GM19240 (cell line): ENCODE measurements around the gene PPFIA3.
A peak's percentile ranks its signal among the peaks of the same experiment; 100 is the strongest.
"Not testable (repeated sequence)": the region's sequence is repeated elsewhere in the genome, so short reads cannot be mapped to it uniquely, and the experiment has no call there.

ENCODE experiments used
- DNase-seq: peaks from one replicate; pipeline ENCODE4 v3.0.0; 2011; ENCODE audit warnings: low spot score; ENCODE audit not compliant: insufficient read length

The PPFIA3 gene

DNA sequence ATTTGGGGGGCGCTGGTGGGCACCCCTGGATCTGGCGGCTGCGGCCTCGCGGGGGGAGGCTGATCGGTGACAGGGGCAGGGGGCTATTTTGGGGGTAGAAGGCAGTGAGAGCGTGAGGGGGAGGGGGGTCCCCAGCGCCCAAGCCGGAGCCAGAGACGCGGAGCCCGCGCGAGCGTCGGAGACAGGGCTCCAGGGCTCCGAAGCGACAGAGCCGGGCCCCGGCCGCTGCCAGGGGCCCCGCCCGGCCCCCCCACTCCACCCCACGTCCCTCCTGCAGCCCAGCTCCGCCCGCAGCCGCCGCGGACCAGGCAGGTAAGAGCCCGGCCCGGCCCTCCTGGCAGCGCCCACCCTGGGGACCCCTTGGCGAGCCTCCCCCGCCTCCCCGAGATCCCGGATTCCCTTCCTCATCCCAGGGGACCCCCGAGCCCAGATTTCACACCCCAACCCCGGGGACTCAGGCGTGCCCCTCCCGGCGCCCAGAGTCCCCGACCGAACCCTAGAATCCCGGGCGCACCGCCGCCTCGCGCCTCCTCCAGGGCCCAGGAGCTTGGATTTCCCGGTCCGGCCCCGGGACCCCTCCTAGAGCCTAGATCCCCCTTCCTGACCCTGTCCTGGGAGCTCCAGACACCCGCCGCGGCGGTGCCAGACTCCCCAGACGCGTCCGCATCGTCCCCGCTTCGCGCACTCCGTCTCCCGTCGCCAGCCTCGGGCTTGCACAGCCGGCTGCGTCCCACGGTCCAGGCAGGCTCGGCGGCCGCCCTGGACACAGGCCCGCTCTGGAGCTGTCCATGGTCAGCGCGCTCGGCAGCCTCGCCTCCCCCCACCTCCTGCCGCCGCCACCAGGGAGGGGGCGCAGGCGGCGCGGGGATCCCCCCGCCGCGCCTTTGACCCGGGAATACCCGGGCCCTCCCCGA is at the start of gene PPFIA3:
Gene PPFIA3 (plus strand): TSS at position 134 of the 914 bp plus-strand sequence. CDS start 8,330 bp downstream, outside the sequence.
- DNase-seq = no peak

DNA sequence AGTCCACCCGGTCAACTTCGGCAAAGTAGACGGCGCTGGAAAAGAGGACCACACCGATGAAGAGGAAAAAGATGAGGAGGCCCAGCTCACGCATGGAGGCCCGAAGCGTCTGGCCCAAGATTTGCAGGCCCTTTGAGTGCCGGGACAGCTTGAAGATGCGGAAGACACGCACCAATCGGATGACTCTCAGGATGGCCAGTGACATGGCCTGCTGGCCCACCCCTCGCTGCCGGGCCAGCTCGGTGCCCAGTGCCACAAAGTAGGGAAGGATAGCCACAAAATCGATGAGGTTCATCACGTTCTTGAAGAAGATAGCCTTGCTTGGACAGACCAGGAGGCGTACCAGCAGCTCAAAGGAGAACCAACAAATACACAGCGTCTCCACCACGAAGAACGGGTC is 48.9 kb upstream of the PPFIA3 start:
- DNase-seq = no peak

DNA sequence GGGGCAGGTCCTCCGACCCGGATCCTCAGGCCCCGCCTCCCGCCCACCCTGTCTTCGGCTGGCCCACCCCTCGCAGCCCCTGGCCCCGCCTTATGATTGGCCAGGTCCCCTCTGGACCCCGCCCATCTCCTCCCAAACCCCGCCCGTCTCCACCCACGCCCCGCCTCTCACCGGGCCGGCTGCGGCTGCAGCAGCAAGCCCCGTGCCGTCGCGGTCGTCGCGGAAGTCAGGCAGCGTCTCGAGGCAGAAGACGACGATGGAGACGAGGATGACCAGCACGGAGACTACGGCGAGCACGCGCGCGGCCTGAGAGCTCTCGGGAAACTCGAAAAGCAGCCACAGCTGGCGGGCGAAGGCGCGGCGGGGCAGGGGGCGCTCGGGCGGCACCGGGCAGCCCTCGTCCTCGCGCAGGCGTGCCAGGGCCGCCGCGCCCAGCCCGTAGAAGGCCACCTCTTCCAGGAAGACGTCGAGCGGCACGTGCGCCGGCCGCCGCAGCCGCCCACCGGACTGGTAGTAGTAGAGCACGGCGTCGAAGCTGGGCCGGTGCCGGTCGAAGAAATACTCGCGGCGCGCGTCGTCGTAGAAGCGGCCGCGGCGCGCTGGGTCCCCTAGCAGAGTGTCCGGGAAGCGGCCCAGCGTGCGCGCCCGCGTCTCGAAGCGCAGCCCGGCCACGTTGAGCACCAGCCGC is 47.3 kb upstream of the PPFIA3 start:
- no peak for DNase-seq

DNA sequence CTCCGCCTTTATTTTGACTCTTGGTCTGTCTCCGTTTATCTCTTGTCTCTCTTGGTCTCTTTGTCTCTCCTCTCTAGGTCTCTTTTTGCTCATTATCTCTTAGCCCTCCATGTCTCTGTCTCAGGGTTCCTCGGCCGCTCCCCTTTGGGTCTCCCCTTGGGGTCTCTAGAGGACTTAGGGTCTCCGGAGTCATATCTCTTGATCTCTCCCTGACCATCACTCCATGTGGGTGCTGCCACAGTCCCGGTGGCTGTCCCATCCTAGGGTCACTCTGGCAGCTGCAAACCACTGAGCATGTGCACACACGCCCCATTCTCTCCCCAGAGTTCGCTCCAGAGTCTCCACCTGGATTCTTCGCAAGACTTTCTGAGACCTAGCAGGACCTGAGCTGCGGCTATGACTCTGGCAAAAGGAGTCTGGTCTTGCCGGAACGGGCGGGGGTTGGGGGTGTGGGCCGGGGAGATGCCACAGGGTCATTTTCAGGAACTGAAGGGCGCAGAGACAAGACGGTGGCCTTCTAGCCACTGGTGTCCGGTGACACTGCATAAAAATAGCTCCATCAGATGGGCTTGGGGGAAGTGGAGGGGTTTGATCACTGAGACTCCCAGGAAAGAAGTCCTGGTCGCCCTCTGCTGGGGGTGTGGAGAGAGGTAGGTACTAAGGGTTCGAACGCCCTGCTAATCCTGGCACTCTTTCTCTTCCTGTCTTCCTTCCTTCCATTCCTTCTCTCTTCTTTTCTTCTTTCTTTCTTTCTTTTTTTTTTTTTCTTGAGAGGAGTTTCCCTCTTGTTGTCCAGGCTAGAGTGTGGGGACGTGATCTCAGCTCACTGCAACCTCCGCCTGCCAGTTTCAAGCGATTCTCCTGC is 45.6 kb upstream of the PPFIA3 start:
- no peak for DNase-seq

DNA sequence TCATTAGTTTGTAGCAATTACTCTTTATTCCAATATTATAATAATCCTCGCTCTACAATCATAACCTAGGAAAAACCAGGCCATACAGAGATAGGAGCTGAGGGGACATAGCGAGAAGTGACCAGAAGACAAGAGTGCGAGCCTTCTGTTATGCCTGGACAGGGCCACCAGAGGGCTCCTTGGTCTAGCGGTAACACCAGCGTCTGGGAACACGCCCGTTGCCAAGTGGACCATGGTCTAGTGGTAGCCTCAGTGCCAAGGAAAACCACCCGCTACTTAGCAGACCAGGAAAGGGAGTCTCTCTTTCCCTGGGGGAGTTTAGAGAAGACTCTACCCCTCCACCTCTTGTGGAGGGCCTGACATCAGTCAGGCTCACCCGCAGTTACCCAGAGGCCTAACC is 44.5 kb upstream of the PPFIA3 start:
- DNase-seq = not testable (repeated sequence)

DNA sequence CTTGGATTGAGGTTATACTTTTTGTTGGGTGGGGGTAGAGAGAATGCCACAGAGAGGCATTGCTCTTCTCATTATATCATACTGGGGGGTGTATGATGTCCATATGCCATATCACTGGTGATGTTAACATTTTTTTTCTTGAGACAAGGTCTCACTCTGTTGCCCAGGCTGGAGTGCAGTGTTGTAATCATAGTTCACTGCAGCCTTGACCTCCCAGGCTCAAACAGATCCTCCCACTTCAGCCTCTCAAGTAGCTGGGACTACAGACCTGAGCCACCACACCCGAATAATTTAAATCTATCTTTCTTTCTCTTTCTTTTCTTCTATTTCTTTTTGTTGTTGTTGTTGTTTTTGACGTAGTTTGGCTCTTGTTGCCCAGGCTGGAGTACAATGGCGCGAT is 39.0 kb upstream of the PPFIA3 start:
- no peak for DNase-seq

DNA sequence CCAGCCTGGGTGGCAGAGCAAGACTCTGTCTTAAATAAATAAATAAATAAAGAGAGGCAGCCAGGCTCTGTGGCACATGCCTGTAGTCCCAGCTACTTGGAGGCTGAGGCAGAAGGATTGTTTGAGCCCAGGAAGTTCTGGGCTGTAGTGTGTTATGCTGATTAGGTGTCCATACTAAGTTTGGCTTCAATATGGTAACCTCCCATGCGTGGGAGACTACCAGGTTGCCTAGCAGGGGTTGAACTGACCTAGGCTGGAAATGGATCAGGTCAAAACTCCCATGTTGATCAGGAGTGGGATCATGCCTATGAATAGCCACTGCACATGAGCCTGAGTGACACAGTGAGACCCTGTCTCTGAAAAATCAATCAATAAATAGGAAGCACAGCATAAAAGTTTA is 38.1 kb upstream of the PPFIA3 start:
- DNase-seq = no peak

DNA sequence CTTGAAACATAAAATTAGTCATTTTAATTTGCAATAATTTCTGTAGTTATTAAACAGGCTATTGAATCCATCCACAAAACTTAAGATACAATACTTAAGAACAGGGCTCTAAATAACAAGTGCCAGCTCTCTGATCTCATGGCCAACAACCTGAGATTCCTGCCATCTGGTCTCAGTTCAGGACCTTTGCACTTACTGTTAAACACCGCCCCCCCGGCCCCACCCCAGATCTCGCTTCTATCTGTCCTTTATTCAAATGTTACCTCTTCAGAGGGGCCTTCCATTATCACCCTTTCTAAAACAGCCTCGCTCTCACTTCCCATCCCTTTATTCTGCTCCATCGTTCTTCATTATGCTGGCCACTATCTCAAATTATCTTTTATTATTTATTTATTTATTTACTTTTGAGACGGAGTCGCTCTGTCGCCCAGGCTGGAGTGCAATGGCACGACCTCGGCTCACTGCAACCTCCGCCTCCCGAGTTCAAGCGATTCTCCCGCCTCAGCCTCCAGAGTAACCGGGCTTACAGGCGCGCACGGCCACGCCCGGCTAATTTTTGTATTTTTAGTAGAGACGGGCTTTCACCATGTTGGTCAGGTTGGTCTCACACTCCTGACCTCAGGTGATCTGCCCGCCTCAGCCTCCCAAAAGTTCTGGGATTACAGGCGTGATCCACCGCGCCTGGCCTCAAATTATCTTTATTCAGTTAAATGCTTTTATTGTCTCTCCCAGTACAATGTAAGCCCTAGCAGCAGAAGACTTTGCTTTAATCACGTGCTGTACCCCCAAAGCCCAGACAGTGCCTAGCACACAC is 34.9 kb upstream of the PPFIA3 start:
- DNase-seq = no peak

DNA sequence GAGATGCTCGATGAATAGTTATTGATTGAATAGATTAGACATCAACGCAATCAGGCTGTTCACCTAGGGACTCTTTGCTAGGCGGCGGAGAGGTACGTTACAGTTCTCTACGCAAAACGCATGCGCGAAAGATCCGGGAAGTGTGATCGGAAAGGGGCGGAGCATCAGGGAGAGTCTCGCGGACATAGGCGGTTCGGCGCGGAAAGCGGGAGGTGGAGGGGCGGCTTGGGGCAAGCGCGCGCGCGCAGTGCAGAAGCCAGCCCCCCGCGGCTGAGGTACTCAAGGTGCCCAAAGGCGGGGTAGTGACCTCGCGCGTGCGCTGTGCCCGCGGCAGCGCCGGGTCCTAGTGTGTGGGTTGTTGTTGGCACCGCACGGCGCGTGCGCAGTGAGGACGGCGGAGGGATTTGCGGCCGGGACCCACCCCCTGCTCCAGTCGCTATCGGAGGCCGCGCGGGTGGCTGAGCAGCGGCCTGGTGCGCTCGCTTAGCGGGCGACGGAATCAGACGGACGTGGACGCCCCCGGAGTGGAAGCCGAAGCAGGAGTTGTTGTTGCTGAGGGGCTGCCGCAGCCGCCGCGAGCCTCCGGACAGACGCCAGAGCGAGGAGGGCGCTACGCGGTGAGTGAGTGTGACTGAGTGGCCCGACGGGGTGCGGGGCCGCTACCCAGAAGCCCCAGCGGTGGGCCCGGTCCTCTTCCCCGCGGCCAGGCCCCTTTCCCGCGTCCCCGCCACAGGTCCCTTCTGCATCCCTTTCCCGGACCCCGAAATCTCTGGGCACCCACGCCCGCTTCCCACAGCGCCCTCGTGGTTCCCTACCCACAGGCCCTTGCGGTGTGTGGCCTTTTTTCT is 34.1 kb upstream of the PPFIA3 start, which contains the start of gene SNRNP70:
Gene SNRNP70 (plus strand): TSS at position 432 of the 848 bp plus-strand sequence. CDS start 964 bp downstream, outside the sequence.
- DNase-seq = peak; percentile 96

DNA sequence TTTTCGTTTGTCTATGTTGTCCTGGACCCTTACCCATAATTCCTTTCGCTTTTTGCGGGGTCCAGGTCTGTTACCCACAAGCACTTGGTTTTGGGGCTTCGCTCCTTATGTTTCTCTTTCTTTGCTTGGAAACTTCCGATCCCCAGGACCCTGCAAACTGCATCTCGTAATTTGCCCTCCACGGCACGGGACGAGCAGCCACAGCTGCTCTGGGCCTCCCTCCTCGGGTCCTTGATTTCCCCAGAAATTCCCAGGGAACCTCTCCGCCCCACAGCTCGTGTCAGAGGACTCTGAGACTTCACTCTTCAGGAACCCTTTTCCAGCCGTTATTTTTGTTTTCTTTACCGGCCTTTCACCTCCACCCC is 33.5 kb upstream of the PPFIA3 start:
- DNase-seq = no peak

DNA sequence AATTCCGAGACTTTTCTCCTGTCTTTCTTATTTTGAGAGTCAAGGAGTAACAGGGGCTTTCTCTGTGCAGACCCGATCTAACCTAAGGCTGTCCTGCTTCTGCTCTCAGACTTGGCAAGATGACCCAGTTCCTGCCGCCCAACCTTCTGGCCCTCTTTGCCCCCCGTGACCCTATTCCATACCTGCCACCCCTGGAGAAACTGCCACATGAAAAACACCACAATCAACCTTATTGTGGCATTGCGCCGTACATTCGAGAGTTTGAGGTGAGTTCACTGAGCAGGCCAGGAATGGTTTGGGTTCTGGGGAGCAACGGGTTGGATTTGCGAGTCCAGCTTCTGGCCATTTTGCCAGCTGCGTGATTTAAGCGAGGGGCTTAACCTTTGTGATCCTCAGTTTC is 33.0 kb upstream of the PPFIA3 start:
- no peak for DNase-seq

DNA sequence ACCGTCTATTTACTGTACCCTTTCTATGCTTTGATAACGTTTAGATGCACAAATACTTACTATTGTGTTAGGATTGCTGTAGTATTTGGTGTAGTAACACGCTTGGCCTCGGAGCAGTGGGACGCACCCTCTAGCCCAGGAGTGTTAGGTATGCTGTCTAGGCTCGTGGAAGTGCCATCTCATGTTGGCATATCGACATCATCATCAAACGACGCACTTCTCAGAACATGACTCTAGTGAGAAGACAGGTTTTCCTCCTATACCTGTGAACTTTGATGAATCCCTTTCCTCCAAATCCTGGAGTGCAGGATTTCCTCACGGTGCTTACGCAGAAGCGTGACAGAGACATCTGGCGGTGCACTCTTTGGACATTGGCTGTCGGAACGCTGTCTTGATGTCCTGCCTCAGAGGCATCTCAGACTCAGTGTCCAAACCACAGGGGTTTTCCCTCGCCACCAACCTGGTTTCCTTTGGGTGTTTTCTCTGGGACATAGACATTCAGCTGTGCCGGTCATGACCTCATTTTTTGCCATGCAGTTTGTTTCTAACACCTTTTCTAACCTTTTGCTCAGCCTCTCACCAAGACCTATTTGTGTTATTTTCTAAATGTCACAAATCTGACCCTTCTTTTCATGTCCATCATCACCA is 27.8 kb upstream of the PPFIA3 start:
- no peak for DNase-seq

DNA sequence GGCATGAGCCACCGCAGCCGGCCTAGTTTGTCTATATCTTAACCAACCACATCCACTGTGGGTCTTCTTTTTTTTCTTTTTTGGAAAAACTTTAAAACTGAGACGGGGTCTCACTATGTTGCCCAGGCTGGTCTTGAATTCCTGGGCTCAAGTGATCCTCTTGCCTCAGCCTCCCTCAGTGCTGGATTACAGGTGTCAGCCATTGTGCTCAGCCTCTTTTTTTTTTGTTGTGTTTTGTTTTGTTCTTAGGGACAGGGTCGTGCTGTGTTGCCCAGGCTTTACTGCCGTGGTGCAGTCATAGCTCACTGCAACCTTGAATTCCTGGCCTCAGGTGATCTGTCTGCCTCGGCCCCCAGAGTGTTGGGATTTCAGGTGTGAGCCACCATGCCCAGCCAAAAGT is 26.7 kb upstream of the PPFIA3 start:
- no peak for DNase-seq

DNA sequence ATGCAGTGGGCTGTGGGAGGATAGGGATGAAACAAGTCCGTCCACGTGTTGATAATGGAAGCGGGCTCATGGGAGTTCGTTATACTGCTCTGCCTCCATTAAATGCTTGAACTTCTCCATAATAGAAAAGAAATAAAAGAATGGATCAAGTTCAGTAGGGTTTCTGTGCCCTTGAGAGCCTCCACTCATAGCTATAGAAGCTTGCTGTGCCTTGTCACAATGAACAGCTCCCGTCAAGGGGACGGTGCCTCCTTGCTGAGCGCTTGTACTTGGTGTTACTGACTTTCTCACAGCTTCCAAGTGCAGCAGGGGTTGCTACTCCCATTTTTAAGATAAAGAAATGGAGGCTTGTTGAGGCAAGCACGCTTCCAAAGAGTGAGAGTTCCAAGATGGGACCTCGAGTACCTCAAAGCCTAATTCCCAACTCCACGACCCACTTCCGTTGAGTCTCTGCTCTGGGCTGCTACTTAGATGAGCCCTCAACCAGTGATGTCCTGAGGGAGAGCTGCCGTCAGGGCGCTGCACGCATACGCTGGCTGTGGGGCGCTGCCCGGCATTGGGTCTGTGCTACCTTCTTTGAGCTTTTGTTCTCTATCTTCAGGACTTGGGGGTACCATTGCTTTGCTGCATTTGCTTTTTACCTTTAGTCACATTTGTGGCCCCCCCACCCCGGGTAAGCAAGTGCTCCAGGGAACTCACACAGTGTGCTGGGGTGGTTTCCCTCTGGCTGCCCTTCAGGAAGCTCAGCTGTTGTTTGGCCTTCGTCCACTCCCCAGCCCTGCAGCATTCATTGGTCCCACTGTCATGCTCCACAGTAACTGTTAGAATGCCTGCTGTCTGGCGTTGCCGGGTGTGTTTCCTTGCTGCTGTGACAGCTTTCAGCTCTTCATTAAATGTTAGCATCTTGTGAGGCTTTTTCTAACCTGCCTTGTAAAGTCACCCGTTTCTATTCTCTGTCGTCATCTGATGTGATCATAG is 24.6 kb upstream of the PPFIA3 start:
- no peak for DNase-seq

DNA sequence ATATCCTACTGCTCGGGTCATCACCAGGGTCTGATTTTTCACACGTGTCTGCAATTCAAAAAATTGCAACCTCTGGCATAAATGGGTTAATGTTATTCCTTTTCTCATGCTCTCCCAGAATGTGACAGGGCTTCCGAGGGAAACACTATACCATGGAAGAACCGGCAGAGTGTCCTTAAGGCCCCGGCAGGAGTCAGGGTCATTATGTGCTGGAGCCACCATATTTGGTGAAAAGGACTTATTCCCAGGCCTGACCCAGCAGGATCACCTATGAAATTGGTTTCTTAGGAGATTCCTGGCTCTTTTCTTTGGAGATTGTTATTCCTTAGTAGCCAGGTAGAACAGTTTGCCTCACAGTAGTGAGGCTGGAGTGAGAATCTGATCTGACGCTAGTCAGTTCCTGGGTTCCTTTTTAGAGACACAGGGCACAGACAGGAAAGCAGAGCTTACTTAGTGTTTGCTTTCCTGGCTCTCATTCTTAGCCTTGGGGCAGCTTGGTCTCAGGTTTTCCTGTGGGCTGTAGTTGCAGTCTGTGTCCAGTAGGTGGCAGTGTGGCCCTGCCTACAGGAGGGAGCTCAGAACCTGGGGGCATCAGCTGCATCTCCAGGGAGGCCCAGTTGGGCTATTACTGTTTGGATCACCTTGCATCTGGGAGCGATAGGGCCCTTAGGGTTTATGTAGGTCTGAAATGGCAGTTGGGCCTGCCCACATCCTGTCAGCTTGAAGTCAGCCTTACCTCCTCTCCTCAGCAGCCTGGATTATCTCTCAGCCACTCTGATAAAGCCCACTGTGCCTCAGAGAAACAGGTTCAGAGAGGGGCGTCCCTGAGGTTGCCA is 21.7 kb upstream of the PPFIA3 start:
- DNase-seq = peak; percentile 84

DNA sequence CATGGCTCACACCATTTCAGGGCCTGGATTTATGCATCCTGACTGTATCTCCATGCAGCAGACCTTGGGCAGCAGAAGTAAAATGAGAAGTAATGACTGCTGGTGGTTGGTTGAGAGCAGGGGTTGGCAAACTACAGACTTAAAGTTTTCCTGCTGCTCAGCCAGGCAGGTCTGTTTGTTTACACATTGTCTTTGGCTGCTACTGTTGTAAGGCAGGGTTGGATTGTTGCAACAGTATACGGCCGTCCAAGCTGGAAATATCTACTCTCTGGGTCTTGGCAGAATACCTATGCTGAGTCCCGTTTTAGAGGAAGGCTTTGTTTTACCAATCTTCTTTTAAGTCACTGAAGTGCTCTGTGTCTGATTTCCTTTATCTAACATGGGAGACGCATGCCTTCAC is 20.5 kb upstream of the PPFIA3 start:
- DNase-seq = no peak

DNA sequence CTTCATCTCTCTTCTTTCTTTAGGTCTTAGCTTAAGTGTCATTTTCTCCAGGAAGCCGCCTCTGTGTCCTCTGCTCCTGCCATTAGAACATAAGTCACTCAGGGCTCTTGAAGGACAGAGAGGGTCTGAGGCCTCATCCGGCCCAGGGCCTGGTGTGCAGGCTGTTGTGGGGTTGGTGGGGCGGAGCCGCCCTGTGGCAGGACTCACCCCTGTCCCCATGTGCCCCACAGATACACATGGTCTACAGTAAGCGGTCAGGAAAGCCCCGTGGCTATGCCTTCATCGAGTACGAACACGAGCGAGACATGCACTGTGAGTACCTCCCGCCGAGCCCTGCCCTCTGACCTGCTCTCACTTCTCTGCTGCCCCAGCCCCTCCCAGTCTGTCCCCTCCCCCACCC is 18.2 kb upstream of the PPFIA3 start:
- no peak for DNase-seq
